Breast epithelium (tissue), 4 donors: Measurements from ENCODE around the gene SLC6A3. TPM values are rescaled to one million over a fixed set of nuclear protein-coding genes. Genes with fewer than 3 reads are reported as not detected.
"Not testable (repeated sequence)": the region's sequence is repeated elsewhere in the genome, so short reads cannot be mapped to it uniquely, and the experiment has no call there.

ENCODE experiments used
- DNase-seq, 2 donors: peaks; one replicate each; pipeline ENCODE4 v3.0.0-alpha.2; 2019; ENCODE audit warnings: low spot score in 2 of 2
- H3K27ac ChIP-seq, 2 donors: fragments of 200-600 bp; sonication (generic) in 1 of 2; one replicate each; pipeline ENCODE4 v1.5.1; 2016 to 2019; ENCODE audit warnings: mild to moderate bottlenecking in 1 of 2
- H3K27me3 ChIP-seq, 2 donors: fragments of 200-600 bp; sonication (generic) in 1 of 2; one replicate each; pipeline versions ENCODE4 v1.5.1 to v1.6.0; 2017 to 2019; ENCODE audit warnings: control low read depth in 1 of 2, mild to moderate bottlenecking in 1 of 2
- H3K36me3 ChIP-seq: fragments of 200-600 bp; one replicate; pipeline ENCODE4 v1.5.1; 2019
- H3K4me1 ChIP-seq, 2 donors: fragments of 200-600 bp; sonication (generic); one replicate each; pipeline ENCODE4 v1.5.1; 2016 to 2019; ENCODE audit warnings: control low read depth in 1 of 2
- H3K4me3 ChIP-seq, 3 donors: fragments of 200-600 bp; sonication (generic); 1 replicate in 2 of 3; 2 replicates in 1 of 3; pipeline ENCODE4 v1.5.1; 2016 to 2019; ENCODE audit warnings: mild to moderate bottlenecking in 3 of 3, moderate library complexity in 2 of 3
- H3K9me3 ChIP-seq, 2 donors: fragments of 200-600 bp; sonication (generic) in 1 of 2; one replicate each; pipeline ENCODE4 v1.5.1; 2016 to 2019; ENCODE audit warnings: control low read depth in 1 of 2
- CTCF ChIP-seq, 3 donors: fragments of 450-650 bp; IDR thresholded peaks; one replicate each; pipeline ENCODE4 v1.5.1; 2016 to 2017; ENCODE audit warnings: antibody characterized with exemption in 3 of 3, mild to moderate bottlenecking in 3 of 3, moderate library complexity in 3 of 3
- POLR2A ChIP-seq: fragments of 450-650 bp; IDR thresholded peaks from one replicate; pipeline ENCODE4 v1.6.1; 2016; ENCODE audit warnings: antibody characterized with exemption, mild to moderate bottlenecking, moderate library complexity
- POLR2AphosphoS5 ChIP-seq, 3 donors: sonication (generic); formaldehyde crosslinking; IDR thresholded peaks; one replicate each; pipeline ENCODE4 v1.6.1; 2017; ENCODE audit warnings: antibody characterized with exemption in 3 of 3
- intact Hi-C: fragments of 100-400 bp; cut with DNase I; formaldehyde crosslinking; loops from one replicate; pipeline ENCODE4 v1.15.1; 2023; ENCODE audit warnings: low total_unique reads
- total RNA-seq, 3 donors: library from RNA; depleted of rRNA; stranded (reverse); fragments of >200 nt; gene quantifications; one replicate each; pipeline ENCODE4 v1.1.0, GENCODE V29; 2016

The SLC6A3 gene
- total RNA-seq, 3 donors from 2014 or later: under 0.01 to 0.32 (median 0.15) TPM

GRCh38 chr5:1424716-1425115 lies 20.5 kb downstream of the SLC6A3 start:
- Histone ChIP-seq H3K9me3 (peaks cover 22 to 33% of the 10 kb centered on the region in 2 donors), H3K27me3 (peaks cover 0 to 11% of the 10 kb centered on the region in 2 donors)

GRCh38 chr5:1423901-1424603 lies 21.2 kb downstream of the SLC6A3 start:
- peaks cover 0 to 11% of the 10 kb centered on the region in 2 donors for H3K27me3 ChIP-seq
- H3K4me1 ChIP-seq: no peaks in the 10 kb centered on the region
- no peaks in the 10 kb centered on the region for H3K36me3 ChIP-seq
- H3K27ac ChIP-seq: no peak overlapping the region
- intact Hi-C loops: no loop called here
- DNase-seq: no peak
- H3K4me3 ChIP-seq: no peak overlapping the region
- peaks cover 16 to 26% of the 10 kb centered on the region in 2 donors for H3K9me3 ChIP-seq
- TF ChIP-seq POLR2A: no peak
- no peak for TF ChIP-seq CTCF (IDR thresholded peaks at IDR 0.05)
- TF ChIP-seq POLR2AphosphoS5 (IDR thresholded peaks at IDR 0.05): no peak

More at GRCh38 chr5:1424716-1425115, 20.5 kb downstream of the SLC6A3 start:
- no peak for DNase-seq
- TF ChIP-seq POLR2AphosphoS5 (IDR thresholded peaks at IDR 0.05) (no peak), CTCF (IDR thresholded peaks at IDR 0.05) (no peak), POLR2A (no peak)
- Histone ChIP-seq H3K4me1 (no peaks in the 10 kb centered on the region), H3K27ac (no peak overlapping the region), H3K36me3 (no peaks in the 10 kb centered on the region), H3K4me3 (no peak overlapping the region)
- intact Hi-C loops: no loop called here

GRCh38 chr5:1422522-1422921 lies 22.7 kb downstream of the SLC6A3 start:
- H3K36me3 ChIP-seq, DNase-seq, H3K27ac ChIP-seq, H3K4me1 ChIP-seq, H3K4me3 ChIP-seq, intact Hi-C loops: not testable (repeated sequence)
- H3K27me3 ChIP-seq: peaks cover 0 to 11% of the 10 kb centered on the region in 2 donors
- peaks cover 7 to 11% of the 10 kb centered on the region in 2 donors for H3K9me3 ChIP-seq

- no peak overlapping the region for H3K4me3 ChIP-seq
- H3K27ac ChIP-seq: no peak overlapping the region
- peaks cover 3% of the 10 kb centered on the region in 2 donors for H3K9me3 ChIP-seq
- intact Hi-C loops: no loop called here
- no peak for TF ChIP-seq POLR2A
- TF ChIP-seq CTCF (IDR thresholded peaks at IDR 0.05): no peak
- TF ChIP-seq POLR2AphosphoS5 (IDR thresholded peaks at IDR 0.05): no peak
- H3K27me3 ChIP-seq: peaks cover 0 to 11% of the 10 kb centered on the region in 2 donors
- no peak for DNase-seq
- no peaks in the 10 kb centered on the region for H3K4me1 ChIP-seq
- H3K36me3 ChIP-seq: no peaks in the 10 kb centered on the region
These were observed 23.5 kb downstream of the SLC6A3 start for GRCh38 chr5:1421521-1422341.

GRCh38 chr5:1420211-1421195 lies 24.7 kb downstream of the SLC6A3 start:
- H3K27me3 ChIP-seq: peaks cover 0 to 11% of the 10 kb centered on the region in 2 donors
- no peaks in the 10 kb centered on the region for H3K4me1 ChIP-seq
- no peak overlapping the region for H3K27ac ChIP-seq
- no peaks in the 10 kb centered on the region for H3K36me3 ChIP-seq
- intact Hi-C loops: no loop called here
- DNase-seq: no peak
- no peak overlapping the region for H3K4me3 ChIP-seq
- no peak for TF ChIP-seq CTCF (IDR thresholded peaks at IDR 0.05)
- no peak for TF ChIP-seq POLR2A
- no peak for TF ChIP-seq POLR2AphosphoS5 (IDR thresholded peaks at IDR 0.05)
- no peaks in the 10 kb centered on the region for H3K9me3 ChIP-seq
